ENCODE measurements around the gene SCML1.

The SCML1 gene

DNA sequence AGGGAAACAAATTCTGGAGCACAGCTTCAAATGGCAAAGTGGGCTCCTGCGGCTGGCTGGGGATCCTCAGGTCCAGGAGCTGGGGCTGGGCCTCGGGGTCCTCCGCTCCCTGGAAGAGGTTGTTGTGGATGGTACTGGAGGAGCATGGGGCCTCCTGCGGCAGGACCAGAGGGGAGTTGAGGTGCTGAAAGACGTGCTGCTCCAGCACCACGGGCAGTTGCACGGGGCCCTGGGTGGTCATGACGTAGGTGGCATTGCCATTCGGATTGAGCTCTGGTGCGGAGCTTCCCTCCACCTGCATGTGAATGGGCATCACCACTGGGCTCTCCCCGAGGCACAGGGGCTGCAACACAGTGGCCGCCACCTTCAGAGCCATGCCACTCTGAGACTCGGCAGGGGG lies 64.1 kb downstream of the SCML1 start:
- DNase-seq = no peak

DNA sequence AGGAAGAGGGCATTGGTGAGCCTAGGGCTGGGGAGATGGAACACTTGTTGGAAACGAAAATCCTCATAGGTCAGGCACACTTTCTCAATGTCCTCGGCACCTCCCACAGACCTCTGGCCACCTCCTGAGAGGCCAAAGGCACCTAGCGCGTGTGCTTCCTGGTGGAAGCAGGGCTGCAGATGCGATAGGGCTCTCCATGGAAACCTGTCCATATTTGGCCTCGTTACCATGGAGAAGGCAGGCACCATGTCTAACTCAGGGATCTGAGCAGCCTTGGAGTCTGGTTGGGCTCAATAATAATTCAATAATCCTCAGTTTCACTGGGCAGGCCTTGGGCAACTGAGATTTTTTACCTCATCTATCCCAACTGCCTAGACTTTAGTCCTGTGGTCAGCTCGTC lies 65.5 kb downstream of the SCML1 start:
- no peak for DNase-seq

DNA sequence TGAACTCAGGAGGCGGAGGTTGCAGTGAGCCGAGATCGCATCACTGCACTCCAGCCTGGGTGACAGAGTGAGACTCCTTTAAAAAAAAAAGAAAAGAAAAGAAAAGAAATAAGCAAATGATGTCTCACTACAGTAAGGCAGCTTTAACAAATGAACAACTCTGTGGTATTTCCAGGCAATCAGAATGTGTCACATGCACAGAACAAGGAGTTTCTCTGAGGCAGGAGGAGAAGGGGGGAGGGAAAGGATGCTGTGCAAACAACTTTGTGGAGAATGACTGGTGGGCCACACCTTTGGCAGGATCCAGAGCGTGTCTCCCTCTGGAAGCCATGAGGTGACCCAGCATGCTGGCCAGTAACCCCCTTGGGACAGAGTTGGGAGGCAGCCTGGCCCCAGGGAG lies 66.2 kb downstream of the SCML1 start:
- no peak for DNase-seq

Measured in NCI-H1694 treated with DMSO at 0.1 percent for 48 hours (cell line).